H1 (cell line): ENCODE measurements around the gene NEK4. TPM values are rescaled to one million over a fixed set of nuclear protein-coding genes. Genes with fewer than 3 reads are reported as not detected.

Source experiments
- CTCF ChIA-PET: fragments of 300-600 bp; sonication (Branson Sonifier 250); formaldehyde crosslinking; loops from one replicate; lab custom pipeline; 2021; ENCODE audit not compliant: partially characterized antibody; lab: Charles Lee
- POLR2A ChIA-PET: fragments of 300-600 bp; sonication (Branson Sonifier 250); formaldehyde crosslinking; loops from one replicate; lab custom pipeline; 2021; ENCODE audit warnings: inconsistent platforms; ENCODE audit not compliant: partially characterized antibody; lab: Charles Lee
- DNase-seq, 2 experiments: peaks; one replicate each; pipeline versions ENCODE4 v3.0.0 to v3.0.0-alpha.2; 2010 to 2022; ENCODE audit warnings: low spot score in 2 of 2, low read depth in 1 of 2, mixed read lengths in 1 of 2
- FAIRE-seq: peaks from 2 replicates; lab custom pipeline; 2011; peaks lifted over from hg19 to GRCh38; lab: Jason Lieb, UNC
- H2AFZ ChIP-seq: 2 replicates; pipeline ENCODE4 v1.8.1; 2012; ENCODE audit warnings: low read length, inconsistent platforms
- H2AK5ac ChIP-seq: 2 replicates; pipeline ENCODE4 v1.6.1; 2013; ENCODE audit warnings: low read depth, low read length
- H2BK120ac ChIP-seq: replicated peaks from 2 replicates; pipeline ENCODE3; 2013; ENCODE audit warnings: low read depth, low read length, inconsistent platforms
- H2BK12ac ChIP-seq: 2 replicates; pipeline ENCODE4 v1.6.1; 2013; ENCODE audit warnings: low read depth, low read length
- H2BK15ac ChIP-seq: 2 replicates; pipeline ENCODE4 v1.6.1; 2013; ENCODE audit warnings: low read length
- H2BK20ac ChIP-seq: 2 replicates; pipeline ENCODE4 v1.6.1; 2013; ENCODE audit warnings: low read length
- H2BK5ac ChIP-seq: 2 replicates; pipeline ENCODE4 v1.6.1; 2013; ENCODE audit warnings: low read depth, low read length
- H3K14ac ChIP-seq: 2 replicates; pipeline ENCODE4 v1.6.1; 2013; ENCODE audit warnings: inconsistent platforms; ENCODE audit not compliant: insufficient read length
- H3K18ac ChIP-seq: 2 replicates; pipeline ENCODE4 v1.6.1; 2013; ENCODE audit warnings: low read length; ENCODE audit errors: extremely low read depth
- H3K23ac ChIP-seq: 2 replicates; pipeline ENCODE4 v1.6.1; 2013; ENCODE audit warnings: inconsistent platforms; ENCODE audit not compliant: insufficient read length
- H3K23me2 ChIP-seq: 2 replicates; pipeline ENCODE4 v1.6.1; 2013; ENCODE audit warnings: low read depth, low read length
- H3K27ac ChIP-seq: 2 replicates; pipeline ENCODE4 v1.6.1; 2011; ENCODE audit warnings: low read depth, low read length, inconsistent platforms
- H3K27me3 ChIP-seq, 4 experiments: replicated peaks in 1 of 4; 1 replicate in 1 of 4; 2 replicates in 3 of 4; pipeline versions ENCODE4 v1.6.1 to v1.8.1; 2011 to 2013; ENCODE audit warnings: low read length in 3 of 4, mild to moderate bottlenecking in 3 of 4, inconsistent platforms in 2 of 4, mixed read lengths in 2 of 4, moderate library complexity in 1 of 4; ENCODE audit not compliant: control insufficient read depth in 3 of 4, insufficient read depth in 3 of 4; ENCODE audit errors: extremely low read depth in 1 of 4
- H3K36me3 ChIP-seq, 4 experiments: 2 replicates each; pipeline versions ENCODE4 v1.6.1 to v1.8.1; 2011 to 2013; ENCODE audit warnings: mild to moderate bottlenecking in 4 of 4, low read length in 3 of 4, moderate library complexity in 2 of 4, control low read depth in 1 of 4, inconsistent platforms in 1 of 4; ENCODE audit not compliant: insufficient read depth in 4 of 4, control insufficient read depth in 2 of 4
- H3K4ac ChIP-seq: replicated peaks from 2 replicates; pipeline ENCODE3; 2013; ENCODE audit warnings: low read length, low read depth, mixed read lengths, inconsistent platforms; ENCODE audit not compliant: insufficient read length
- H3K4me1 ChIP-seq, 4 experiments: replicated peaks in 1 of 4; 1 replicate in 1 of 4; 2 replicates in 3 of 4; pipeline versions ENCODE4 v1.6.1 to v1.8.1; 2011 to 2013; ENCODE audit warnings: low read length in 3 of 4, inconsistent platforms in 2 of 4, mixed read lengths in 1 of 4; ENCODE audit not compliant: insufficient read depth in 4 of 4, control insufficient read depth in 3 of 4
- H3K4me2 ChIP-seq, 2 experiments: 2 replicates each; pipeline versions ENCODE4 v1.6.1 to v1.8.1; 2011 to 2013; ENCODE audit warnings: low read depth in 2 of 2, low read length in 2 of 2, control low read depth in 1 of 2, inconsistent platforms in 1 of 2, mild to moderate bottlenecking in 1 of 2; ENCODE audit not compliant: insufficient read depth in 1 of 2
- H3K4me3 ChIP-seq, 4 experiments: fragments of 200-600, 300-600 bp in 1 of 4; sonication (generic), shearing (Covaris generic), sonication (Bioruptor Twin) in 1 of 4; 2 replicates each; pipeline versions ENCODE4 v1.5.1 to v1.8.1; 2011 to 2016; ENCODE audit warnings: low read length in 4 of 4, low read depth in 3 of 4, control low read depth in 2 of 4, inconsistent platforms in 2 of 4, mild to moderate bottlenecking in 2 of 4, mixed read lengths in 1 of 4, moderate library complexity in 1 of 4; ENCODE audit not compliant: insufficient read depth in 2 of 4; ENCODE audit errors: extremely low read depth in 1 of 4
- H3K56ac ChIP-seq: replicated peaks from 2 replicates; pipeline ENCODE3; 2013; ENCODE audit warnings: low read depth, mild to moderate bottlenecking, mixed read lengths, low read length, inconsistent platforms; ENCODE audit not compliant: insufficient read length
- H3K79me1 ChIP-seq: 2 replicates; pipeline ENCODE4 v1.6.1; 2013; ENCODE audit warnings: low read depth, low read length, control low read depth
- H3K79me2 ChIP-seq, 2 experiments: 2 replicates each; pipeline versions ENCODE4 v1.6.1 to v1.8.1; 2012 to 2013; ENCODE audit warnings: low read length in 2 of 2, mild to moderate bottlenecking in 2 of 2, inconsistent platforms in 1 of 2; ENCODE audit not compliant: insufficient read depth in 2 of 2, control insufficient read depth in 1 of 2
- H3K9ac ChIP-seq, 4 experiments: replicated peaks in 1 of 4; 1 replicate in 1 of 4; 2 replicates in 3 of 4; pipeline versions ENCODE4 v1.6.1 to v1.8.1; 2011 to 2013; ENCODE audit warnings: low read depth in 3 of 4, low read length in 3 of 4, control low read depth in 2 of 4, mild to moderate bottlenecking in 2 of 4, moderate library complexity in 2 of 4, inconsistent platforms in 1 of 4; ENCODE audit errors: extremely low read depth in 1 of 4
- H3K9me3 ChIP-seq, 2 experiments: 2 replicates each; pipeline versions ENCODE4 v1.6.1 to v1.8.1; 2012 to 2013; ENCODE audit warnings: mild to moderate bottlenecking in 2 of 2, moderate library complexity in 2 of 2, control low read depth in 1 of 2, inconsistent platforms in 1 of 2, low read depth in 1 of 2, low read length in 1 of 2, mixed read lengths in 1 of 2; ENCODE audit not compliant: insufficient read depth in 2 of 2
- H4K20me1 ChIP-seq, 2 experiments: replicated peaks in 1 of 2; 2 replicates each; pipeline versions ENCODE3 to v1.8.1; 2011 to 2013; ENCODE audit warnings: inconsistent platforms in 2 of 2, low read length in 2 of 2, mild to moderate bottlenecking in 1 of 2; ENCODE audit not compliant: insufficient read depth in 2 of 2, control insufficient read depth in 1 of 2
- H4K5ac ChIP-seq: 2 replicates; pipeline ENCODE4 v1.6.1; 2013; ENCODE audit warnings: low read length, low read depth, mixed read lengths, inconsistent platforms; ENCODE audit not compliant: insufficient read length
- H4K8ac ChIP-seq: 2 replicates; pipeline ENCODE4 v1.8.0; 2013; ENCODE audit warnings: mild to moderate bottlenecking, moderate library complexity, low read length, inconsistent platforms; ENCODE audit not compliant: insufficient read depth; ENCODE audit errors: extremely low read depth
- H4K91ac ChIP-seq: replicated peaks from 2 replicates; pipeline ENCODE3; 2013; ENCODE audit warnings: low read length, mixed read lengths, inconsistent platforms; ENCODE audit not compliant: insufficient read length
- ATF3 ChIP-seq: IDR thresholded peaks from 2 replicates; pipeline ENCODE4 v1.6.1; 2011; ENCODE audit warnings: low read depth, mild to moderate bottlenecking, low read length; ENCODE audit not compliant: insufficient read depth
- HDAC6 ChIP-seq: IDR thresholded peaks from one replicate; pipeline ENCODE4 v1.7.1; 2012; ENCODE audit warnings: low read depth, mild to moderate bottlenecking, inconsistent platforms, low read length, moderate library complexity
- JUND ChIP-seq: IDR thresholded peaks from 2 replicates; pipeline ENCODE4 v1.6.1; 2011; ENCODE audit warnings: mild to moderate bottlenecking, improper control_type of control experiment, low read length
- KDM1A ChIP-seq: fragments of 200-600, 300-600 bp; sonication (generic); IDR thresholded peaks from 2 replicates; pipeline ENCODE4 v1.7.1; 2016; ENCODE audit warnings: mild to moderate bottlenecking, low read length, borderline replicate concordance
- MAFK ChIP-seq: IDR thresholded peaks from 2 replicates; pipeline ENCODE4 v1.6.1; 2012; ENCODE audit warnings: low read depth, mild to moderate bottlenecking, improper control_type of control experiment, low read length
- NRF1 ChIP-seq: IDR thresholded peaks from 2 replicates; pipeline ENCODE4 v1.6.1; 2011; ENCODE audit warnings: mild to moderate bottlenecking, low read depth, low read length, improper control_type of control experiment
- SP1 ChIP-seq: IDR thresholded peaks from 2 replicates; pipeline ENCODE4 v1.6.1; 2011; ENCODE audit warnings: low read depth, low read length
- USF2 ChIP-seq: IDR thresholded peaks from 2 replicates; pipeline ENCODE4 v1.6.1; 2011; ENCODE audit warnings: low read length, improper control_type of control experiment
- WGBS, 2 experiments: shearing (Covaris generic) in 1 of 2; methylation state at CpG; one replicate each; pipeline versions ENCODE4 v1.1.6 to v1.1.7; 2013 to 2015; ENCODE audit warnings: low lambda C conversion rate in 2 of 2, mixed read lengths in 2 of 2, inconsistent platforms in 1 of 2, low coverage in 1 of 2, missing lambda C conversion rate in 1 of 2; ENCODE audit not compliant: insufficient replicate concordance in 2 of 2, insufficient coverage in 1 of 2, insufficient read length in 1 of 2; ENCODE audit errors: extremely low coverage in 1 of 2, missing lambda C conversion rate in 1 of 2; 5-methylcytosine and 5-hydroxymethylcytosine counted together
- polyA plus RNA-seq, 7 experiments: library from polyadenylated mRNA; depleted of rRNA in 3 of 7; stranded (reverse) in 5 of 7; unstranded in 2 of 7; fragments of >200 nt in 5 of 7; fragments of 200-250 nt in 2 of 7; gene quantifications; 1 replicate in 5 of 7; 2 replicates in 1 of 7; 4 replicates in 1 of 7; pipeline versions ENCODE4 v1.2.1 to v1.2.3, GENCODE V29; 2011 to 2013; ENCODE audit warnings: missing spikeins in 2 of 7, mixed read lengths in 2 of 7
- total RNA-seq: library from RNA; stranded (reverse); fragmentation: NEBNext Ultra II Directional; extraction: Animal tissue kit (Norgen Biotek cat#: 25700); gene quantifications from 2 replicates; pipeline ENCODE4 v1.2.1, GENCODE V29; 2021

The NEK4 gene
- total and polyA plus RNA-seq, 2 of the 8 experiments (the other 6 are each of a cell fraction or from before 2014, with no cell fraction given): 7.5 to 40.0 TPM

- no peak overlapping the region for H4K91ac ChIP-seq
- H3K4me3 ChIP-seq: no peak overlapping the region
- H3K4me2 ChIP-seq: no peak overlapping the region
- no peak overlapping the region for H4K5ac ChIP-seq
- H3K9ac ChIP-seq: no peak overlapping the region
- H3K79me2 ChIP-seq: no peaks in the 10 kb centered on the region
- TF ChIP-seq JUND: no peak
- no peak for TF ChIP-seq NRF1
- no peak for TF ChIP-seq USF2
- TF ChIP-seq ATF3: no peak
- no peak for TF ChIP-seq MAFK
- TF ChIP-seq SP1: no peak
- TF ChIP-seq KDM1A: peak; percentile 68; the same call in 1 of the 2 replicates
- TF ChIP-seq HDAC6: no peak
- H3K36me3 ChIP-seq: no peaks in the 10 kb centered on the region
- FAIRE-seq (no peak), DNase-seq (no peak)
- H4K8ac ChIP-seq: no peak overlapping the region
- 0 out of 2 replicates have a peak overlapping the region, but pooled peaks have one; percentile 18 for H2BK20ac ChIP-seq
- ChIA-PET POLR2A (interaction anchor here (0.8 to 2.5 kb wide), 3 partner anchors 9 to 22 kb away, joined by 3 to 10 read pairs (median 3); partner anchors contain the start of gene NEK4), CTCF (interaction anchor here (0.7 to 3.4 kb wide), 7 partner anchors 9 to 107 kb away, joined by 3 to 28 read pairs (median 3); partner anchors contain the start of gene STIMATE)
- no peak overlapping the region for H3K18ac ChIP-seq
- no peak overlapping the region for H3K23ac ChIP-seq
- H4K20me1 ChIP-seq: peaks cover 0 to 3% of the 10 kb centered on the region in 2 experiments
- no peak overlapping the region for H3K27ac ChIP-seq
- H3K4ac ChIP-seq: no peak overlapping the region
- no peak overlapping the region for H2AK5ac ChIP-seq
- no peak overlapping the region for H3K56ac ChIP-seq
- no peak overlapping the region for H2BK120ac ChIP-seq
- H2AFZ ChIP-seq: no peak overlapping the region
- H2BK5ac ChIP-seq: 0 out of 2 replicates have a peak overlapping the region, but pooled peaks have one; percentile 21
- no peaks in the 10 kb centered on the region for H3K23me2 ChIP-seq
- H3K4me1 ChIP-seq: no peaks in the 10 kb centered on the region
- H3K9me3 ChIP-seq: no peaks in the 10 kb centered on the region
- H3K27me3 ChIP-seq: no peaks in the 10 kb centered on the region
- WGBS, 2 experiments: 85% methylated on average over 7 of the region's 7 CpGs; no CpG with 5 or more reads in 1 of the 2 experiments
- H2BK12ac ChIP-seq: no peak overlapping the region
- no peak overlapping the region for H3K14ac ChIP-seq
- H3K79me1 ChIP-seq: no peaks in the 10 kb centered on the region
- no peak overlapping the region for H2BK15ac ChIP-seq
Measured at GRCh38 chr3:52790337-52790736, 19.6 kb upstream of the NEK4 start.
